Cardiac muscle cell (in vitro differentiated cells and primary cell): ENCODE measurements around the gene GJA5. TPM values are rescaled to one million over a fixed set of nuclear protein-coding genes. Genes with fewer than 3 reads are reported as not detected.

Experiments used
- DNase-seq, 2 donors: peaks; one replicate each; pipeline versions ENCODE4 v3.0.0 to v3.0.0-alpha.2; 2010 to 2017; ENCODE audit warnings: low read depth in 1 of 2, low spot score in 1 of 2
- H3K27ac ChIP-seq: fragments of 200-600 bp; sonication (generic); 2 replicates; pipeline ENCODE4 v1.5.1; 2016
- H3K27me3 ChIP-seq: fragments of 200-600 bp; sonication (generic); 2 replicates; pipeline ENCODE4 v1.6.0; 2016; ENCODE audit warnings: control low read depth
- H3K36me3 ChIP-seq: fragments of 200-600 bp; sonication (generic); 2 replicates; pipeline ENCODE4 v1.5.1; 2016; ENCODE audit warnings: control low read depth
- H3K4me1 ChIP-seq: fragments of 200-600 bp; sonication (generic); 2 replicates; pipeline ENCODE4 v1.8.1; 2017; ENCODE audit warnings: low read depth, mild to moderate bottlenecking, mixed run types
- H3K4me3 ChIP-seq: fragments of 200-600 bp; sonication (generic); 2 replicates; pipeline ENCODE4 v1.5.1; 2016; ENCODE audit warnings: mild to moderate bottlenecking
- H3K9me3 ChIP-seq: fragments of 200-600 bp; sonication (generic); 2 replicates; pipeline ENCODE4 v1.5.1; 2017; ENCODE audit warnings: low read depth, mild to moderate bottlenecking, control low read depth
- polyA plus RNA-seq: library from polyadenylated mRNA; unstranded; fragments of >200 nt; fragmentation: Nextera tagmentation; extraction: Ambion mirVana; gene quantifications from 2 replicates; pipeline ENCODE4 v1.2.1, GENCODE V29; 2016
- total RNA-seq: library from RNA; depleted of rRNA; stranded (reverse); fragments of >200 nt; gene quantifications from 2 replicates; pipeline ENCODE4 v1.2.3, GENCODE V29; 2016
- TF ChIP-seq, protein P1 (sequence below): IDR thresholded peaks from 2 replicates; pipeline ENCODE4 v1.5.1; 2012; ENCODE audit warnings: low read depth, mild to moderate bottlenecking, low read length

The GJA5 gene
- total and polyA plus RNA-seq, 2 experiments from 2014 or later: 12.3 to 23.9 TPM

DNA sequence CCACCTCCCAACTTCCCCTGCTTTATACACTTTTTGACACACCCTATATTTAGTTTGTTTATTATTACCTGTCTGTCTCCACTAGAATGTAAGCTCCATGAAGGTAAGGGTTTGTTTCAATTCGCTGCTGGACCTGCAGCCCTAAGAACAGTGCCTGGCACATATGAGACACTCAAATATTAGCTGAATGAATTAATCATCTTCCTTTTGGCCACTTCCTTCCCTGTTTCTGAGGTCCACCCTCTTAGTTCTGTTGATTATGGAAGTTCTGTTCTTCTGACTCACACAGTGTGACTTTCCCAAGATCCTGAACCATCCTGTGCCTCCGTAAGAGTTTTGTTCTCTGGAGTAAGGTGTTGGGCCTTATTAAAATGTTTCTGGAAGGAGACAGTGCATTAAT, 40.4 kb upstream of the GJA5 start:
- no peaks in the 10 kb centered on the region for H3K9me3 ChIP-seq
- no peak overlapping the region for H3K4me3 ChIP-seq
- no peak overlapping the region for H3K27ac ChIP-seq
- no peaks in the 10 kb centered on the region for H3K36me3 ChIP-seq
- no peaks in the 10 kb centered on the region for H3K4me1 ChIP-seq
- TF ChIP-seq, protein P1, sequence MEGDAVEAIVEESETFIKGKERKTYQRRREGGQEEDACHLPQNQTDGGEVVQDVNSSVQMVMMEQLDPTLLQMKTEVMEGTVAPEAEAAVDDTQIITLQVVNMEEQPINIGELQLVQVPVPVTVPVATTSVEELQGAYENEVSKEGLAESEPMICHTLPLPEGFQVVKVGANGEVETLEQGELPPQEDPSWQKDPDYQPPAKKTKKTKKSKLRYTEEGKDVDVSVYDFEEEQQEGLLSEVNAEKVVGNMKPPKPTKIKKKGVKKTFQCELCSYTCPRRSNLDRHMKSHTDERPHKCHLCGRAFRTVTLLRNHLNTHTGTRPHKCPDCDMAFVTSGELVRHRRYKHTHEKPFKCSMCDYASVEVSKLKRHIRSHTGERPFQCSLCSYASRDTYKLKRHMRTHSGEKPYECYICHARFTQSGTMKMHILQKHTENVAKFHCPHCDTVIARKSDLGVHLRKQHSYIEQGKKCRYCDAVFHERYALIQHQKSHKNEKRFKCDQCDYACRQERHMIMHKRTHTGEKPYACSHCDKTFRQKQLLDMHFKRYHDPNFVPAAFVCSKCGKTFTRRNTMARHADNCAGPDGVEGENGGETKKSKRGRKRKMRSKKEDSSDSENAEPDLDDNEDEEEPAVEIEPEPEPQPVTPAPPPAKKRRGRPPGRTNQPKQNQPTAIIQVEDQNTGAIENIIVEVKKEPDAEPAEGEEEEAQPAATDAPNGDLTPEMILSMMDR: no peak
- no peaks in the 10 kb centered on the region for H3K27me3 ChIP-seq
- DNase-seq: no peak

DNA sequence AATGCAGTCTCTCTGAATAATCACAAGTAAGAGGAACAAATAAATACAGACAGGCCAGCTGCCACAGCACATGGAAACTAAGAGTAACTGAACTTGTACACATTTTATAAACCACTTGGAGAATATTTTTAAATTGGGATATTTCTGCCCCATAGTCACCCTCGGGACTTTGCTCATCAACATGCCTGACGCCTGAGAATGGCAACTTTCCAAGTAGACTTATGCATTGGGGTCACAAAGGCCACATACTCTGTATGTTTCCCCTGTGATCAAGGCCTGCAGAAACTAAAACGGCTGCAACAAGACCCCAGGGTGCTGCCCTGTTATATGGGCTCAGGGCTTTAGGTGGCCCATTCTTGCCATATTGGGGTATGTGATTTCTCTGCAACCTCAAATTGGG, 38.3 kb upstream of the GJA5 start:
- Histone ChIP-seq H3K9me3 (no peaks in the 10 kb centered on the region), H3K36me3 (no peaks in the 10 kb centered on the region), H3K4me3 (no peak overlapping the region), H3K4me1 (no peaks in the 10 kb centered on the region), H3K27me3 (no peaks in the 10 kb centered on the region), H3K27ac (no peak overlapping the region)
- DNase-seq: no peak
- TF ChIP-seq, protein P1: no peak

DNA sequence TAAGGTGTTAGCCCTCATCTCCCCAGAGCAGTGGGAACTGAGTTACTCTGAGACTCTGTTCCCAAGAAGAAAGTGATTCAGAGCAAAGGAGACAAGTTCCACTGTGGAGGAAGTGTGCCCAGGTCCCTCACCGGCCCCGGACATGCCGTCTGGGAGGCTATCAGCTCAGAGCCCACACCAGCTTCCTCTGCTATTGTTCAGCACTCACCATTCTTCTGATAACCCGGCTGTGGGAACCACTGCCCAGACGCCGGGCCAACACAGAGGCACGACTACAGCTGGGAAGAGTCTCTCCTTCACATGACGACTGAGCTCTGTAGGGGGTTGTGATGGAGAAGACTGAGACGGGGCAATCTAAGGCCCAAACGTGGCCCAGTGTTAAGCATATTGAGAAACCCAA, 34.2 kb upstream of the GJA5 start:
- Histone ChIP-seq H3K36me3 (no peaks in the 10 kb centered on the region), H3K9me3 (no peaks in the 10 kb centered on the region), H3K27ac (no peak overlapping the region), H3K27me3 (no peaks in the 10 kb centered on the region), H3K4me3 (no peak overlapping the region), H3K4me1 (no peaks in the 10 kb centered on the region)
- DNase-seq: peak in 1 of 2 donors; percentile 74
- TF ChIP-seq, protein P1: no peak

DNA sequence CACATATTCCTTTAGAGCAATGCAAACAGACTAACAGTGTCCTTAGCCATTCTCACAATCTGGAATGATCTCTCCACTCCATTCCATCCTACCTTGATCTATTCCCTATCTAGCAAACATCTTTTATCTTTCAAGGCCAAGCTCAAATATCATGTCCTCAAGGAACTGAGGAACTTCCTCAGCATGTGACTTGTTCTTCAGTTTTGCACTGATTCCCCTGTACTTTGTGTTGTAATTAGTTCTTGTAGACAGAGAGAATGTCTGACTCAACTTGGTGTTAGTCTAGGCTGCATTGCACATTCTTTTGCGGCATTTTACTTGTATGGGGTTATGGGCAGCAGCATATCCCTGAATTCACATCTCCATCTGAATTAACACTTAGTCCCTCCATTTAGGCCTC, 31.5 kb upstream of the GJA5 start:
- TF ChIP-seq, protein P1: no peak
- Histone ChIP-seq H3K9me3 (no peaks in the 10 kb centered on the region), H3K27me3 (peaks cover 2% of the 10 kb centered on the region), H3K4me1 (no peaks in the 10 kb centered on the region), H3K4me3 (no peak overlapping the region), H3K36me3 (no peaks in the 10 kb centered on the region), H3K27ac (no peak overlapping the region)
- DNase-seq: no peak

DNA sequence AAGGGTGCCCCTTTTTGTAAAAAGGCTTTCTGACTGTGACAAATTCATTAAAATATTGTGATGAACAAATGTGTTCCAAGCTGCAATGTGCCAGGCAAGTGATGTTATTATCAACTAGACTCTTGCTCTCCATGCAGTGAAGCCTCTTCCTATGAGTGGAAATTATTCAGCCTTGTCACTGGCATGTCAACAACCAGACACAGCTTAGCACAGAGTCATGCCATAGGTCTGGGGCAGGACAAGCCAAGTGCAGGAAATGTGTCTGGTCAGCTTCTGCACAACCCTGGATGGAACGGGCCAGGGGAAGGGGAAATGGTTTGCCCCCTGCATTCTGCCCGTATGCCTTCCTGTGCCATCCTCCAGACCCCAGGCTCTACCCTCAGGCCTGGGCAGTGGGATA, 27.4 kb upstream of the GJA5 start:
- Histone ChIP-seq H3K27me3 (peaks cover 9% of the 10 kb centered on the region), H3K36me3 (no peaks in the 10 kb centered on the region), H3K4me1 (peaks cover 8% of the 10 kb centered on the region), H3K9me3 (no peaks in the 10 kb centered on the region), H3K4me3 (no peak overlapping the region), H3K27ac (no peak overlapping the region)
- no peak for DNase-seq
- TF ChIP-seq, protein P1: no peak

DNA sequence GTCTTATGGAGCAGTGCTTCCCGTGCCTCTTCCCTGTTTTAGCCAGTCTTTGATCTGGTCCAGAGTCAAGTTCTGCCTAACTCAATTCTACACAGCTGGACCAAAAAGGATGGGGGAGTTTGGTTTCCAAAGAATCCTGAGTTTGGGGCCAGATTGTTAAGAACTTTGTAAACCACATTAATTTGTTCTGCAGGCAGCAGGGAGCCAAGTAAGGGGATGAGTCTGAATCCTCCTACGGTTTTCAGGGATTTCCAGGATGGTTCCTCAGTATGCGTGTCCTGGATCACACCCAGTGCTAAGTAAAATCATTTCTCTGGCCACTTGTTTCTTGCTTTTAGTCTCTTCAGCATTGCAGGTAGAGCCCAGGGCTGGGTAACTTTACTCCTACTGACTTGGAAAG, 26.1 kb upstream of the GJA5 start:
- DNase-seq: peak in 1 of 2 donors; percentile 16
- H3K9me3 ChIP-seq: no peaks in the 10 kb centered on the region
- H3K4me1 ChIP-seq: peaks cover 8% of the 10 kb centered on the region
- no peaks in the 10 kb centered on the region for H3K36me3 ChIP-seq
- TF ChIP-seq, protein P1: no peak
- no peak overlapping the region for H3K27ac ChIP-seq
- no peak overlapping the region for H3K4me3 ChIP-seq
- H3K27me3 ChIP-seq: peaks cover 14% of the 10 kb centered on the region
